GM12878 (cell line): Measurements from ENCODE around the gene FBXO15.

Experiments
- CEBPB ChIP-seq, 2 experiments: fragments of 150-350 bp in 1 of 2; IDR thresholded peaks; 2 replicates each; pipeline ENCODE4 v1.6.1; 2012 to 2014; ENCODE audit warnings: low read depth in 2 of 2, low read length in 2 of 2, borderline replicate concordance in 1 of 2, inconsistent platforms in 1 of 2
- EZH2 ChIP-seq: IDR thresholded peaks from 2 replicates; pipeline ENCODE4 v1.6.1; 2012; ENCODE audit warnings: low read depth, mild to moderate bottlenecking, control low read depth, inconsistent platforms, low read length, borderline replicate concordance; ENCODE audit not compliant: control insufficient read depth
- FOXM1 ChIP-seq: IDR thresholded peaks from 2 replicates; pipeline ENCODE4 v1.6.1; 2012; ENCODE audit warnings: low read depth, mild to moderate bottlenecking, inconsistent platforms, low read length, moderate library complexity
- GABPA ChIP-seq: IDR thresholded peaks from 2 replicates; pipeline ENCODE4 v1.6.1; 2014; ENCODE audit warnings: antibody characterized with exemption, low read depth, mild to moderate bottlenecking, inconsistent platforms
- JUNB ChIP-seq: IDR thresholded peaks from 2 replicates; pipeline ENCODE4 v1.6.1; 2016; ENCODE audit warnings: antibody characterized with exemption, mild to moderate bottlenecking
- MTA3 ChIP-seq: IDR thresholded peaks from 2 replicates; pipeline ENCODE4 v1.6.1; 2012; ENCODE audit warnings: low read length, inconsistent platforms, borderline replicate concordance
- POLR2AphosphoS5 ChIP-seq: IDR thresholded peaks from 2 replicates; pipeline ENCODE4 v1.6.1; 2011; ENCODE audit warnings: mild to moderate bottlenecking, low read length, inconsistent platforms
- SIX5 ChIP-seq: IDR thresholded peaks from 2 replicates; pipeline ENCODE4 v1.6.1; 2011; ENCODE audit warnings: mild to moderate bottlenecking, low read depth, low read length, moderate library complexity; ENCODE audit not compliant: severe bottlenecking
- SMC3 ChIP-seq: IDR thresholded peaks from 2 replicates; pipeline ENCODE4 v1.6.1; 2011; ENCODE audit warnings: low read length, improper control_type of control experiment, borderline replicate concordance
- SRF ChIP-seq, 2 experiments: IDR thresholded peaks; 2 replicates each; pipeline ENCODE4 v1.6.1; 2011; ENCODE audit warnings: low read depth in 2 of 2, low read length in 2 of 2, mild to moderate bottlenecking in 1 of 2, moderate library complexity in 1 of 2
- SUZ12 ChIP-seq: fragments of 200-600 bp; sonication (generic); IDR thresholded peaks from one replicate; pipeline ENCODE4 v1.6.1; 2018; ENCODE audit warnings: antibody characterized with exemption, mild to moderate bottlenecking; ENCODE audit not compliant: unreplicated experiment
- TF ChIP-seq, protein P1 (sequence below), 3 experiments: IDR thresholded peaks in 2 of 3; conservative IDR thresholded peaks in 1 of 3; 2 replicates each; pipeline ENCODE4 v1.5.1; 2011; ENCODE audit warnings: low read depth in 3 of 3, low read length in 3 of 3, mild to moderate bottlenecking in 3 of 3, control low read depth in 2 of 3, moderate library complexity in 2 of 3, inconsistent platforms in 1 of 3, mixed read lengths in 1 of 3; ENCODE audit not compliant: control insufficient read depth in 2 of 3, insufficient read depth in 1 of 3; ENCODE audit errors: extremely low read depth in 1 of 3
- TF ChIP-seq, protein P2 (sequence below): IDR thresholded peaks from 2 replicates; pipeline ENCODE4 v1.6.1; 2012; ENCODE audit warnings: low read depth, low read length, improper control_type of control experiment

DNA sequence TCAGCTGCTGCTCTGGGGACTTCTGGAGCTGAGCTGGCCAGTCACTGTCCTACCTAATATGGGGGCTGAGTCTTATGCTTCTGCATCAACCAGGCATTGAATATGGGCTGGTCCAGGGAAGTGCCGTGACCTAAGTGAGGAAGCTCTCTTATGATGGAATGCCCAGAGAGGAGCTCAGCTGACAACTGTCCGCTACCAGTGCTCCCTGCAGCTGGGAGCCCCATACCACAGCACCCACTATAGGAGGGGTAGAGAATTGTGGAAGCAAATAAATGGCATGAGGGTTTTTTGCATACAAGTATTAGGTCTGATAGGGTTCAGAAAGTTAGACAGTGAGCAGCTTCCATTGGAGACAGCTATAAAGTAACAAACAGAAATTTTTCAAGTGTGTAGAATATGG, 5.2 kb upstream of the FBXO15 start:
- TF ChIP-seq JUNB = no peak
- TF ChIP-seq EZH2 = no peak
- TF ChIP-seq, protein P1, sequence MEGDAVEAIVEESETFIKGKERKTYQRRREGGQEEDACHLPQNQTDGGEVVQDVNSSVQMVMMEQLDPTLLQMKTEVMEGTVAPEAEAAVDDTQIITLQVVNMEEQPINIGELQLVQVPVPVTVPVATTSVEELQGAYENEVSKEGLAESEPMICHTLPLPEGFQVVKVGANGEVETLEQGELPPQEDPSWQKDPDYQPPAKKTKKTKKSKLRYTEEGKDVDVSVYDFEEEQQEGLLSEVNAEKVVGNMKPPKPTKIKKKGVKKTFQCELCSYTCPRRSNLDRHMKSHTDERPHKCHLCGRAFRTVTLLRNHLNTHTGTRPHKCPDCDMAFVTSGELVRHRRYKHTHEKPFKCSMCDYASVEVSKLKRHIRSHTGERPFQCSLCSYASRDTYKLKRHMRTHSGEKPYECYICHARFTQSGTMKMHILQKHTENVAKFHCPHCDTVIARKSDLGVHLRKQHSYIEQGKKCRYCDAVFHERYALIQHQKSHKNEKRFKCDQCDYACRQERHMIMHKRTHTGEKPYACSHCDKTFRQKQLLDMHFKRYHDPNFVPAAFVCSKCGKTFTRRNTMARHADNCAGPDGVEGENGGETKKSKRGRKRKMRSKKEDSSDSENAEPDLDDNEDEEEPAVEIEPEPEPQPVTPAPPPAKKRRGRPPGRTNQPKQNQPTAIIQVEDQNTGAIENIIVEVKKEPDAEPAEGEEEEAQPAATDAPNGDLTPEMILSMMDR (IDR thresholded peaks at IDR 0.05 in 2 of 3, conservative IDR thresholded peaks at IDR 0.05 in 1 of 3; ENCODE audit: control insufficient read depth in 2 of 3, extremely low read depth in 1 of 3, insufficient read depth in 1 of 3, low read depth in 3 of 3, low read length in 3 of 3) = peak; percentile 15 to 50 (median 33); a peak in 4 of 6 replicates
- TF ChIP-seq POLR2AphosphoS5 = no peak
- no peak for TF ChIP-seq MTA3
- no peak for TF ChIP-seq SIX5
- TF ChIP-seq, protein P2, sequence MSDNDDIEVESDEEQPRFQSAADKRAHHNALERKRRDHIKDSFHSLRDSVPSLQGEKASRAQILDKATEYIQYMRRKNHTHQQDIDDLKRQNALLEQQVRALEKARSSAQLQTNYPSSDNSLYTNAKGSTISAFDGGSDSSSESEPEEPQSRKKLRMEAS = no peak
- TF ChIP-seq CEBPB (IDR thresholded peaks at IDR 0.05; ENCODE audit: borderline replicate concordance in 1 of 2, low read depth in 2 of 2, low read length in 2 of 2) = no peak
- TF ChIP-seq FOXM1 = no peak
- TF ChIP-seq SUZ12 = no peak
- TF ChIP-seq GABPA = no peak
- no peak for TF ChIP-seq SRF (IDR thresholded peaks at IDR 0.05; ENCODE audit: low read depth in 2 of 2, low read length in 2 of 2)
- TF ChIP-seq SMC3 = no peak
